ENCODE data around the gene PSME1.

Gene PSME1

DNA sequence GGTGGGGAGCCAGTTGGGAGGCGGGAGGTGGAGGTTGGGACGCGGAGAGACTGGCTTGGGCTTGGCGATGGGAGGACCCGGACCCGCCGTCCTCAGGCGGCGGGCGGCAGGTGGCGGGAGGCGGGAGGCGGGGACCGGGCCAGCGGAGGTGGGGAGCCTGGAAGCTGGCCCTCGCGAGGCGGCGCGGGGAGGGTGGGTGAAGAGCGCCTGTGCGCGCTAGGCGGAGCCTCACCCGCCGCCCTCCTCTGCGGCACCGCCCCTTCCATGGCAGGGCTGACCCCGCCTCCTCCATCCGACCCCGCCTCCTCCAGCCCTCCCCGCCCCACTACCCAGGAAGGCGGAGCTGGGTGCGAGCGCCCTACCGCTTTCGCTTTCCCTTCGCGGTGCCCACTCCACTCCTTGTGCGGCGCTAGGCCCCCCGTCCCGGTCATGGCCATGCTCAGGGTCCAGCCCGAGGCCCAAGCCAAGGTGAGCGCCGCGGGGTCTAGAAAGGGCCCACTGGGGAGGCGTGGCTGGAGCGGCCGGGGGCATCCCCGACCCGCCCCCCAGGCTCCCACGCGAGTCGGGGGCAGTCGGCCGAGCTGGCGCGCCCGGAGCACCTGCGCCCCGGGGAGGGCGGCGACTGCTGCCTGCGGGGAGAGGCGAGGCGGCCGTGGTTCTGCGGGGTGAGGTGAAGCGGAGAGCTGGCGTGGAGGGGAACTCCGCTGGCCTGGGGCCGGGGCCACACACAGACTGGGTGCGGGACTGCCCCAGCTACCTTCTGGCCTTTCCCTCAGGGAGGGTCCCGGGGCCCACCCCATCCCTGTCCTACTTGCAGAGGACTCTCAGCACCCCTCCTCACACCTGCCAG is at the start of gene PSME1:
TSS of gene PSME1 (plus strand) at position 361 of the 850 bp plus-strand sequence. CDS start at position 430, 69 bp downstream.
- no peaks in the 10 kb centered on the region; the same call in 1 of the 2 replicates for H3K4me1 ChIP-seq (ENCODE audit: insufficient read depth, low read length)
- no peaks in the 10 kb centered on the region for H3K36me3 ChIP-seq (ENCODE audit: insufficient read depth, low read length)
- H3K9me3 ChIP-seq (ENCODE audit: control insufficient read depth, insufficient read depth, low read length): no peaks in the 10 kb centered on the region
- H3K9ac ChIP-seq (ENCODE audit: low read depth, low read length): peak within 1 kb of the TSS; percentile 88

GRCh38 chr14:24087004-24087403 is 49.0 kb upstream of the PSME1 start:
- peaks cover 2% of the 10 kb centered on the region; the same call in 1 of the 2 replicates for H3K4me1 ChIP-seq (ENCODE audit: insufficient read depth, low read length)
- no peaks in the 10 kb centered on the region for H3K36me3 ChIP-seq (ENCODE audit: insufficient read depth, low read length)
- H3K9me3 ChIP-seq (ENCODE audit: control insufficient read depth, insufficient read depth, low read length): no peaks in the 10 kb centered on the region
- no peak overlapping the region for H3K9ac ChIP-seq (ENCODE audit: low read depth, low read length)

- Histone ChIP-seq H3K9ac (ENCODE audit: low read depth, low read length) (no peak overlapping the region), H3K9me3 (ENCODE audit: control insufficient read depth, insufficient read depth, low read length) (no peaks in the 10 kb centered on the region), H3K4me1 (ENCODE audit: insufficient read depth, low read length) (peaks cover 3% of the 10 kb centered on the region; the same call in 1 of the 2 replicates)
Measured at GRCh38 chr14:24088095-24088494, 47.9 kb upstream of the PSME1 start.

DNA sequence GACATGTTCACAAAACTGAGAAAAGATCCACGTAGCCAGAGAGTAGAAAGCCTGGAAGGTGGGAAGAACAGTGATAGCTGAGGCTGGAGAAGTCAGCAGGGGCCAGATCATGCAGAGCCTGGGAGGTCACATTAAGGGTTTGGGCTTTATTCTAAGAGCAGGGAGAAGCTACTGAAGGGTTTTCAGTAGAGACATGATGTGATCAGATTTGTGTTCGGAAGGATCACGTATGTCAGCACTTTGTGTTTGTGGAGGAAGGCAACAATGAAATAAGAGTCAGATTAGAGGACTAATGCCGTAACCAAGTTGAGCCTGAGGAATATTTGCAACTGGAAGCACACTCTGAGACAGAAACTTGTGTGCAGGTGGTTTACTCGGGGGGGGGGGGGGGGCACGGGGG is 46.1 kb upstream of the PSME1 start:
- peaks cover 9% of the 10 kb centered on the region; the same call in 1 of the 2 replicates for H3K4me1 ChIP-seq (ENCODE audit: insufficient read depth, low read length)
- H3K9ac ChIP-seq (ENCODE audit: low read depth, low read length): no peak overlapping the region
- no peaks in the 10 kb centered on the region for H3K36me3 ChIP-seq (ENCODE audit: insufficient read depth, low read length)
- H3K9me3 ChIP-seq (ENCODE audit: control insufficient read depth, insufficient read depth, low read length): no peaks in the 10 kb centered on the region

More at GRCh38 chr14:24088095-24088494, 47.9 kb upstream of the PSME1 start:
- no peaks in the 10 kb centered on the region for H3K36me3 ChIP-seq (ENCODE audit: insufficient read depth, low read length)

DNA sequence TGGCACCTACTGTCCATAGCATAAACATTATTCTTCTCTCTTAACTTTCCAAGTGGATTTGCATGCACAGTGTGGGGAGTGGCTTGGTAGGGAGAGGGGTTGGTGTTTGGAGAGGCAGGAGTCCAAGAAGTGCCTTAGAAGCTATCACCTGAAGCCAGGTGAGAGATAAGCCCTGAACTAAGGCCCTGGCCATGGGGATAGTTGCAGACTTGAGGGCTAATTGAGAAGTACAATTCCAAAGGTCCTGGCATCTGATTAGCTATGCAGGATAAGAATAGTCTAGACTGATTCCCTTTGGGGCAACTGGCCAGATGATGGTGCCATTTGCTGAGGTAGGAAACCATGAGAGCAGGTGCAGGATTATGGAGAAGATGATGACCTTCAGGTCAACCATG is 43.9 kb upstream of the PSME1 start:
- Histone ChIP-seq H3K4me1 (ENCODE audit: insufficient read depth, low read length) (peaks cover 9% of the 10 kb centered on the region), H3K36me3 (ENCODE audit: insufficient read depth, low read length) (peaks cover 4% of the 10 kb centered on the region; the same call in 1 of the 2 replicates), H3K9ac (ENCODE audit: low read depth, low read length) (no peak overlapping the region), H3K9me3 (ENCODE audit: control insufficient read depth, insufficient read depth, low read length) (no peaks in the 10 kb centered on the region; the same call in 1 of the 2 replicates)

GRCh38 chr14:24092505-24093206 is 43.3 kb upstream of the PSME1 start:
- Histone ChIP-seq H3K9me3 (ENCODE audit: control insufficient read depth, insufficient read depth, low read length) (no peaks in the 10 kb centered on the region; the same call in 1 of the 2 replicates), H3K4me1 (ENCODE audit: insufficient read depth, low read length) (peaks cover 9% of the 10 kb centered on the region), H3K9ac (ENCODE audit: low read depth, low read length) (no peak overlapping the region), H3K36me3 (ENCODE audit: insufficient read depth, low read length) (peaks cover 4% of the 10 kb centered on the region; the same call in 1 of the 2 replicates)

DNA sequence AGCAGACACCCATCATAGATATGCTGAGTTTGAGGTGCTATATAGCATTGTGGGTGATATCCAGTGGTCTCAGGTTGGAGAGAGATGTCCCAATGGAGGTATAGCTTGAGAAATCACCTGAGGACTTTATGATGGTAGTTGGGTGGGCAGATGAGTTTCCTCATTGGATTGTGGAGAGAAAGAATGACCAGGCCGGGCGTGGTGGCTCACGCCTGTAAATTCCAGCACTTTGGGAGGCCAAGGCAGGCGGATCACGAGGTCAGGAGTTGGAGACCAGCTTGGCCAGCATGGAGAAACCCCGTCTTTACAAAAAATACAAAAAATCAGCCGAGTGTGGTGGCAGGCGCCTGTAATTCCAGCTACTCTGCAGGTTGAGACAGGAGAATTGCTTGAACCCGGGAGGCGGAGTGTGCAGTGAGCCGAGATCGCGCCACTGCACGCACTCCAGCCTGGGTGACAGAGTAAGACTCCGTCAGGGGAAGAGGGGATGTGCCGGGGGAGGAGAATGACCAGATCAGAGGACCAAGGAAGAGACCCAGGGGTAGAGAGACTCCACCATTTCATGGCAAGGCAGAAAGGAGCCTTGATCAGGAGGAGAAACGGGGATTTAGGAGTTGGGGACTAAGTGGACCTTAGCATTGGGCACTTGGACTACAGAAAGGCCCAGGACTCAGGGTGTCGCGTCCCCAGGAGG is 42.6 kb upstream of the PSME1 start:
- peaks cover 9% of the 10 kb centered on the region for H3K4me1 ChIP-seq (ENCODE audit: insufficient read depth, low read length)
- peak overlapping the region; percentile 46 for H3K9ac ChIP-seq (ENCODE audit: low read depth, low read length)
- peaks cover 7% of the 10 kb centered on the region; the same call in 1 of the 2 replicates for H3K36me3 ChIP-seq (ENCODE audit: insufficient read depth, low read length)
- H3K9me3 ChIP-seq (ENCODE audit: control insufficient read depth, insufficient read depth, low read length): no peaks in the 10 kb centered on the region; the same call in 1 of the 2 replicates

- Histone ChIP-seq H3K36me3 (ENCODE audit: insufficient read depth, low read length) (peaks cover 11% of the 10 kb centered on the region; the same call in 1 of the 2 replicates), H3K9ac (ENCODE audit: low read depth, low read length) (peak within 1 kb of the TSS; percentile 99), H3K9me3 (ENCODE audit: control insufficient read depth, insufficient read depth, low read length) (no peaks in the 10 kb centered on the region; the same call in 1 of the 2 replicates), H3K4me1 (ENCODE audit: insufficient read depth, low read length) (peaks cover 9% of the 10 kb centered on the region)
Measured at GRCh38 chr14:24093901-24094840, 41.8 kb upstream of the PSME1 start, which contains the start of gene PCK2. Gene PCK2, plus strand, starts transcription at chr14:24094311. Its CDS starts 95 bp downstream, at chr14:24094406.

- Histone ChIP-seq H3K9me3 (ENCODE audit: control insufficient read depth, insufficient read depth, low read length) (no peaks in the 10 kb centered on the region; the same call in 1 of the 2 replicates), H3K9ac (ENCODE audit: low read depth, low read length) (peak overlapping the region; percentile 99), H3K4me1 (ENCODE audit: insufficient read depth, low read length) (peaks cover 9% of the 10 kb centered on the region), H3K36me3 (ENCODE audit: insufficient read depth, low read length) (peaks cover 17% of the 10 kb centered on the region)
Measured at GRCh38 chr14:24094841-24095270, 41.1 kb upstream of the PSME1 start.

- H3K9me3 ChIP-seq (ENCODE audit: control insufficient read depth, insufficient read depth, low read length): no peaks in the 10 kb centered on the region; the same call in 1 of the 2 replicates
- H3K9ac ChIP-seq (ENCODE audit: low read depth, low read length): peak overlapping the region; percentile 99
- H3K4me1 ChIP-seq (ENCODE audit: insufficient read depth, low read length): peaks cover 9% of the 10 kb centered on the region
- peaks cover 21% of the 10 kb centered on the region for H3K36me3 ChIP-seq (ENCODE audit: insufficient read depth, low read length)
Measured at GRCh38 chr14:24095271-24096068, 40.5 kb upstream of the PSME1 start.

DNA sequence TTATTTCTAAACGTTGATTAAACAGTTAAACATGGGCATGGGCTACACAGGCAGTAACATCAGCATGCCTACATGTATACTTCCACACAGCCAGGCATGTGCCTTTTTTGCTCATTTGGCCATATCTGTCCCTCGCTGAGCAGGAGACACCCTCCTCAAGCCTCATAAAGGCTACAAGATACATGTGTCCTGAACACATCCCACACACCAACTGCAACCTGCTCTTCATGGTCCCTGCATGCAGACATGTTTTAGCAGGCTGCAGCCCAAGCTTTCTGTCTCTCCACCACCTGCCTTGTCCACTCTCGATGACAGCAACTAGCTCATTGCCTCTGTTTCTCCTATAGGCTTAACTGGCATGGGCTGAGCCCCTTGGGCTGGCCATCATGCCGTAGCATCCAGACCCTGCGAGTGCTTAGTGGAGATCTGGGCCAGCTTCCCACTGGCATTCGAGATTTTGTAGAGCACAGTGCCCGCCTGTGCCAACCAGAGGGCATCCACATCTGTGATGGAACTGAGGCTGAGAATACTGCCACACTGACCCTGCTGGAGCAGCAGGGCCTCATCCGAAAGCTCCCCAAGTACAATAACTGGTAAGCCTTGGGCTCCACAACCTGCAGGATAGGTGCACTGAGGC is 39.3 kb upstream of the PSME1 start:
- Histone ChIP-seq H3K9ac (ENCODE audit: low read depth, low read length) (no peak overlapping the region), H3K36me3 (ENCODE audit: insufficient read depth, low read length) (peaks cover 21% of the 10 kb centered on the region), H3K9me3 (ENCODE audit: control insufficient read depth, insufficient read depth, low read length) (no peaks in the 10 kb centered on the region; the same call in 1 of the 2 replicates), H3K4me1 (ENCODE audit: insufficient read depth, low read length) (peaks cover 9% of the 10 kb centered on the region)

DNA sequence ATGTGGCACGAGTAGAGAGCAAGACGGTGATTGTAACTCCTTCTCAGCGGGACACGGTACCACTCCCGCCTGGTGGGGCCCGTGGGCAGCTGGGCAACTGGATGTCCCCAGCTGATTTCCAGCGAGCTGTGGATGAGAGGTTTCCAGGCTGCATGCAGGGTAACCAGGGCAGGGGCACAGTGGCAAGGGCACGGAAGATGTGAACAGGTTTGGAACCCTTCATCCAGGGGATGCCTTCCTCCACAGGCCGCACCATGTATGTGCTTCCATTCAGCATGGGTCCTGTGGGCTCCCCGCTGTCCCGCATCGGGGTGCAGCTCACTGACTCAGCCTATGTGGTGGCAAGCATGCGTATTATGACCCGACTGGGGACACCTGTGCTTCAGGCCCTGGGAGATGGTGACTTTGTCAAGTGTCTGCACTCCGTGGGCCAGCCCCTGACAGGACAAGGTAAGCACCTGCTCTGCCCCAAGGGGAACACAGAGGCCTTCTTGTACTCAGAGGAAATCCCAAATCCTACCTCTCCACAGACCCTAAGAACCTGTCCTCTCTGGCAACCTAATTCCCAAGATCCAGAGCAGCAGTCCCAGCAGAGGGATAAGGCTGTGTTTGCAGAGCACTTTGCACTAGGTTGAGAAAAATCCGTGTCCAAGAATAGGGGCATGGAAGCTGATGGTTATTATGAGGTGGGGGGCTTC is 37.6 kb upstream of the PSME1 start:
- H3K9me3 ChIP-seq (ENCODE audit: control insufficient read depth, insufficient read depth, low read length): no peaks in the 10 kb centered on the region; the same call in 1 of the 2 replicates
- H3K36me3 ChIP-seq (ENCODE audit: insufficient read depth, low read length): peaks cover 35% of the 10 kb centered on the region
- no peak overlapping the region for H3K9ac ChIP-seq (ENCODE audit: low read depth, low read length)
- peaks cover 3% of the 10 kb centered on the region for H3K4me1 ChIP-seq (ENCODE audit: insufficient read depth, low read length)

Data from ES-I3 (cell line).